IgD-negative memory B cell (primary cell): Measurements from ENCODE around the gene C5AR1. TPM values are rescaled to one million over a fixed set of nuclear protein-coding genes. Genes with fewer than 3 reads are reported as not detected.
"Not testable (repeated sequence)": the region's sequence is repeated elsewhere in the genome, so short reads cannot be mapped to it uniquely, and the experiment has no call there.

Experiments used
- H3K27ac Mint-ChIP-seq, 3 donors: one replicate each; pipeline ENCODE4 v1.8.0; 2020 to 2022; ENCODE audit warnings: mild to moderate bottlenecking in 3 of 3, mixed read lengths in 3 of 3, moderate library complexity in 1 of 3
- H3K27me3 Mint-ChIP-seq: one replicate; pipeline ENCODE4 v1.8.0; 2021; ENCODE audit warnings: mixed read lengths
- H3K36me3 Mint-ChIP-seq: one replicate; pipeline ENCODE4 v1.8.0; 2020; ENCODE audit warnings: mild to moderate bottlenecking, mixed read lengths
- H3K4me1 Mint-ChIP-seq, 3 donors: one replicate each; pipeline ENCODE4 v1.8.0; 2020 to 2022; ENCODE audit warnings: mixed read lengths in 3 of 3, mild to moderate bottlenecking in 1 of 3
- H3K4me3 Mint-ChIP-seq, 4 donors: one replicate each; pipeline ENCODE4 v1.8.0; 2020 to 2022; ENCODE audit warnings: mild to moderate bottlenecking in 4 of 4, mixed read lengths in 4 of 4, moderate library complexity in 3 of 4
- H3K9me3 Mint-ChIP-seq, 3 donors: one replicate each; pipeline ENCODE4 v1.8.0; 2020 to 2021; ENCODE audit warnings: mixed read lengths in 3 of 3, mild to moderate bottlenecking in 1 of 3
- polyA plus RNA-seq: library from polyadenylated mRNA; unstranded; fragments of 300-500 nt; fragmentation: Illumina TruSeq; gene quantifications from one replicate; pipeline ENCODE4 v1.2.3, GENCODE V29; 2021

Gene C5AR1
- polyA plus RNA-seq = 0.30 TPM

DNA sequence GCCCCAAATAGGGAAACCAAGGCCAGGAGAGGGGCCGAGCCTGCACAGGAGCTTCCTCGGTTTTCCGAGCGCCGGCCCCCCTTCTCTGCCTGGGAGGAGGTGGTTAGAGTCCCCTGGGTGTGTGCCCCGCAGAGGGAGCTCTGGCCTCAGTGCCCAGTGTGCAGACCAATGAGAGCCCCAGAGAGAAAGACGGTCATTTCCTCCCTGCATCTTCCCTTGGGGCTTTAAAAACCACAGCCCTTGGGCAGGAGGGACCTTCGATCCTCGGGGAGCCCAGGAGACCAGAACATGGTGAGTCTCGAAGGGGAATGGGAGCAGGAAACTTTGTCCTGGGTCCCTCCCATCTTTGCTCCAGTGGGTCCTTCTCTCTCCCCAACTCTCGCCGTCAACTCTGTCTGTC is at the start of gene C5AR1:
TSS of gene C5AR1 (plus strand) at position 254 of the 400 bp plus-strand sequence. CDS start at position 289, 35 bp downstream.
- H3K27me3 Mint-ChIP-seq = peaks cover 14% of the 10 kb centered on the region
- peaks cover 3 to 6% (median 4%) of the 10 kb centered on the region in 3 donors for H3K4me1 Mint-ChIP-seq
- peak within 1 kb of the TSS in 1 of 3 donors; percentile 53 for H3K27ac Mint-ChIP-seq
- H3K9me3 Mint-ChIP-seq = peaks cover 0 to 7% (median 0%) of the 10 kb centered on the region in 3 donors
- H3K4me3 Mint-ChIP-seq = no peak within 1 kb of the TSS
- H3K36me3 Mint-ChIP-seq = no peaks in the 10 kb centered on the region

DNA sequence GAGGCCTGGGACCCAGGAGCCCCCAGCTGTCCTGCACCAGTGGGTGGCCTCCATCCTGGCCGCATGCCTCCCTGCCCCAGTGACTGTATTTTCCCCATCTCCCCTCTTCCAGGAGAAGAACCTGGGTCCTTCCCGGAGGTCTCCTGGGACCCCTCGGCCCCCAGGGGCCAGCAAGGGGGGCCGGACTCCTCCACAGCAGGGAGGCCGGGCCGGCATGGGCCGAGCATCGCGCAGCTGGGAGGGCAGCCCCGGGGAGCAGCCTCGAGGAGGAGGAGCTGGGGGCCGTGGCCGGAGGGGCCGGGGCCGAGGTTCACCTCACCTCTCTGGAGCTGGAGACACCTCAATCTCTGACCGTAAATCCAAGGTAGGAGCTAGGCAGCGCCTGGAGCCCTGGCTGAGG is 49.2 kb upstream of the C5AR1 start:
- H3K4me3 Mint-ChIP-seq = peak overlapping the region in 1 of 4 donors; percentile 76
- H3K9me3 Mint-ChIP-seq = no peaks in the 10 kb centered on the region
- peak overlapping the region in 1 of 3 donors; percentile 79 for H3K27ac Mint-ChIP-seq
- peaks cover 29 to 39% (median 31%) of the 10 kb centered on the region in 3 donors for H3K4me1 Mint-ChIP-seq
- H3K27me3 Mint-ChIP-seq = no peaks in the 10 kb centered on the region
- H3K36me3 Mint-ChIP-seq = peaks cover 16% of the 10 kb centered on the region

DNA sequence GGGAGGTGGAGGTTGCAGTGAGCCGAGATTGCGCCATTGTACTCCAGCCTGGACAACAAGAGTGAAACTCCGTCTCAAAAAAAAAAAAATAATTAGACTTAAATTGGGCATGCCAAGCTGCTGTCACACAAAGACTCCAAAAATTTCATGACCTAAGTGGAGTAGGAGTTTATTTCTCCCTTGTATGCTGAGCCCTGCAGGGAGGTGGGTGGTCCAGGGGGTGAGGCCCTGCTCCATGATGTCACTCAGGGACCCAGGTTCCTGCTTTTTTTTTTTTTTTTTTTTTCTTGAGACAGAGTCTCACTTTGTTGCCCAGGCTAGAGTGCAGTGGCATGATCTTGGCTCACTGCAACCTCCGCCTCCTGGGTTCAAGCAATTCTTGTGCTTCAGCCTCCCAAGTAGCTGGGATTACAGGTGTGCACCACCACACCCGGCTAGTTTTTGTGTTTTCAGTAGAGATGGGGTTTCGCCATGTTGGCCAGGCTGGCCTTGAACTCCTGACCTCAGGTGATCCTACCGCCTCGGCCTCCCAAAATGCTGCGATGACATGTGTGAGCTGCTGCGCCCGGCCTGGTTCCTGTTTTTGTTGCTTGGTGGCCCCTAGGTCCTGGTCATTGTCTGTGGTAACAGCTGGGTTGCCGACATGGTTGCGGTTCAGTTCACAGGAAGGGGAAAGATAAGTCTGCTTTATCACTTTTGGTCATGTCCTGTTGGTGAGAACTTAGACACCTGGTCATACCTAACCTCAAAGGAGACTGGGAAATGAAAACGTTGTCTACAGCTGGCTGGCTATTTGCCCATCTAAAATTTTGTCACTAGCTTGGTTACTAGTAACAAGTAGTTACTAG is 47.5 kb upstream of the C5AR1 start:
- Mint-ChIP-seq H3K4me1 (peaks cover 23 to 30% (median 27%) of the 10 kb centered on the region in 3 donors), H3K4me3 (peak overlapping the region in 2 of 4 donors; percentile 54 to 77), H3K27ac (peak overlapping the region; percentile 78 to 93 (median 88)), H3K36me3 (peaks cover 19% of the 10 kb centered on the region)
- not testable (repeated sequence) for H3K27me3 Mint-ChIP-seq, H3K9me3 Mint-ChIP-seq

DNA sequence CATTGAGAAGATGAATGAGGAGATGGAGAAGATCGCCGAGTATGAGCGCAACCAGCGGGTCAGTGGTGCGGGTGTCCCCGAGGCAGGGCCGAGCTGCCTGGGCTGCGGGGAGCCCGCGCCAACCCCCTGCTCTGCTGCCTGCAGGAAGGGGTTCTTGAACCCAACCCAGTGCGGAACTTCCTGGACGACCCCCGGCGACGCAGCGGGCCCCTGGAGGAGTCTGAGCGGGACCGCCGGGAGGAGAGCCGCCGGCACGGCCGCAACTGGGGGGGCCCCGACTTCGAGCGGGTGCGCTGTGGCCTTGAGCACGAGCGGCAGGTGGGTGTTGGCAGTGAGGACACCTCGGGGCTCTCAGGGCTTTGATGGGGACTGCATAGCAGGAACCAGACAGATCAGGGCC is 45.0 kb upstream of the C5AR1 start:
- Mint-ChIP-seq H3K4me3 (no peak overlapping the region), H3K9me3 (no peaks in the 10 kb centered on the region), H3K4me1 (peaks cover 9 to 17% (median 10%) of the 10 kb centered on the region in 3 donors), H3K36me3 (peaks cover 11% of the 10 kb centered on the region), H3K27ac (peak overlapping the region in 1 of 3 donors; percentile 85), H3K27me3 (no peaks in the 10 kb centered on the region)

DNA sequence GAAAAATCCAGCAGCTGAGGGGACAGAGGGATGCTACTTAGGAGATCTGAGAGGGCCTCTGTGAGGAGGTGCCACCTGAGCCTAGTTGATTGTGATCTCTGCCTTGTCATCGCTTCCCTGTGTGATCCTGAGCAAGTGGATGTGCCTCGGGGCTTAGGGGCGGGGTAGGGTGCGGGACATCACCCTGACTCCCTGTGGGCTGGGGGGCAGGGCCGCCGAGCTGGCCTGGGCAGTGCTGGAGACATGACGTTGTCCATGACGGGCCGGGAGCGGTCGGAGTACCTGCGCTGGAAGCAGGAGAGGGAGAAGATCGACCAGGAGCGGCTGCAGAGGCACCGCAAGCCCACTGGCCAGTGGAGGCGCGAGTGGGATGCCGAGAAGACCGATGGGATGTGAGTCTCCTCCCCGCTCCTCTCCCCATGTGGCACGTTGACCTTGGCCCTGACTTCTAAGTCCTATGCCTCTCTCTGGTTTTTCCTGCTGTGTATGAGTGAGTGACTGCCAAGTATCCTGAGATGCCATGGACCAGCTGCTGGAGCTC is 43.2 kb upstream of the C5AR1 start:
- Mint-ChIP-seq H3K36me3 (peaks cover 6% of the 10 kb centered on the region), H3K4me1 (peaks cover 5 to 13% (median 6%) of the 10 kb centered on the region in 3 donors), H3K4me3 (peak overlapping the region in 1 of 4 donors; percentile 23), H3K9me3 (no peaks in the 10 kb centered on the region), H3K27me3 (no peaks in the 10 kb centered on the region), H3K27ac (peak overlapping the region in 2 of 3 donors; percentile 48 to 59)

DNA sequence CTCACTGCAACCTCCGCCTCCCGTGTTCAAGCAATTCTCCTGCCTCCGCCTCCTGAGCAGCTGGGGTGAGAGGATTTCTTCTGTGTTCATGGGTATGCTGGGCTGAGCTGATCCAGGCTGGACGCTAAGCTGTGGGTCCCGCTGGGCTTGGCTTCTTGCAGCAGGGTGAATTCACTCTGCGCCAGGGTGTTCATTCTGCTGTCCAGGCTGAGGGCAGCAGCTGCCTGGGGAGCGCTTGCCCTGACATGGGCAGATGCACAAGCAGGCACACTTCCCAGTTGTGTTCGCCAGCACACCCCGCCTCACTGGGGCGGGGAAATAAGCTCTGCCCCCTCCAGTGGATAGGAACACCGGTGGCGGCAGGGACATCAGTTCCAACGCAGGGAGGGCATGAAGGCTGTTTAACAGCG is 42.3 kb upstream of the C5AR1 start:
- H3K36me3 Mint-ChIP-seq = peaks cover 5% of the 10 kb centered on the region
- H3K4me3 Mint-ChIP-seq = no peak overlapping the region
- H3K4me1 Mint-ChIP-seq = peaks cover 3 to 10% (median 6%) of the 10 kb centered on the region in 3 donors
- no peaks in the 10 kb centered on the region for H3K27me3 Mint-ChIP-seq
- H3K9me3 Mint-ChIP-seq = no peaks in the 10 kb centered on the region
- peak overlapping the region in 2 of 3 donors; percentile 48 to 82 for H3K27ac Mint-ChIP-seq

DNA sequence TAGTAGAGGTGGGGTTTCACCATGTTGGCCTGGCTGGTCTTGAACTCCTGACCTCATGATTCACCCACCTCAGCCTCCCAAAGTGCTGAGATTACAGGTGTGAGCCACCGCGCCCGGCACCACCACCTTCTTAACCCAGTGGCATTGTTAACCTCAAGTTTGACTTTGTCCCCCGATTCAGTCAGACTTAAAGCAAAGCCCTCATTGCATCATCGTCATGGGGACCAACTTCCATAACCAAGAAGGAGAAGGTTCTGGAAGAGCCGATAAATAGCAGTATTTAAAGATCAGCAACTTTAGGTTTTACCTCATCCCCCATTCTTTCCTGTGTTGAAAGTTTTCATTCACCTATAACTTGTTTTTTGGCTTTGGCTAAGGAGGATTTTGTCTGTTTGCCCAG is 41.6 kb upstream of the C5AR1 start:
- peaks cover 3% of the 10 kb centered on the region for H3K36me3 Mint-ChIP-seq
- H3K9me3 Mint-ChIP-seq = no peaks in the 10 kb centered on the region
- H3K27me3 Mint-ChIP-seq = no peaks in the 10 kb centered on the region
- peak overlapping the region in 1 of 4 donors; percentile 67 for H3K4me3 Mint-ChIP-seq
- peaks cover 5 to 8% (median 7%) of the 10 kb centered on the region in 3 donors for H3K4me1 Mint-ChIP-seq
- H3K27ac Mint-ChIP-seq = no peak overlapping the region

DNA sequence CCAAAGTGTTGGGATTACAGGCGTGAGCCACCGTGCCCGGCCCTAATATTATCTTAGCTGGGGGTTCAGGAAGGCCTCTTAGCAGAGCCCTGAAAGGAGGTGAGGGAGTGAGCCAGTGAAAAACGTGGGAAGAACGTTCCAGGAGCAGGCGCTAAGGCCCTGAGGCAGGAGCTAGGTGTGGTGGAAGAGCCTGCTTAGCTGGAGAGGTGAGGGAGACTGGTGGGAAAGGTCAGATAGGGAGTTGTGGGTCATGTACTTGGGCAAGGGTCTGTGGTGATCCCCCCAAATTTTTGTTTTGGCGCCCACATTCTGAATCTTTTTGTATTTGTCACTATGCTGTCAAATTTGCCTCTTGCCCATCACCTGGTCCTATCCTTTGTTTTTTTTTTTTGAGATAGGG is 40.1 kb upstream of the C5AR1 start:
- Mint-ChIP-seq H3K36me3 (peaks cover 3% of the 10 kb centered on the region), H3K9me3 (no peaks in the 10 kb centered on the region), H3K4me1 (peaks cover 5 to 7% (median 6%) of the 10 kb centered on the region in 3 donors), H3K27me3 (no peaks in the 10 kb centered on the region), H3K4me3 (peak overlapping the region in 1 of 4 donors; percentile 35), H3K27ac (peak overlapping the region in 1 of 3 donors; percentile 66)

DNA sequence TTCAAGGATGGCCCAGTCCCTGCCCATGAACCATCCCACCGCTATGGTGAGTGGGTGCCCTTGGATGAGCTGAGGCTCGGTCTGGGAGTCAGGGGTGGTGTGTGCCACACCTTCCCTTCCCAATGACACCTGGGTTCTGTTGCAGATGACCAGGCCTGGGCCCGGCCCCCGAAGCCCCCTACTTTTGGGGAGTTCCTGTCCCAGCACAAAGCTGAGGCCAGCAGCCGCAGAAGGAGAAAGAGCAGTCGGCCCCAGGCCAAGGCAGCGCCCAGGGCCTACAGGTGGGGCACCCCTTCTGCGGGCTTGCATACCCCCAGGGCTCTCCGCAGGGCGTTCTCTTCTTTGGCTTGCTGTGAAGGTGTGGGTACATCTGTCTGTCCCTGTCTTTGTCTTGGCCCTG is 39.3 kb upstream of the C5AR1 start:
- no peaks in the 10 kb centered on the region for H3K27me3 Mint-ChIP-seq
- peaks cover 6 to 7% (median 6%) of the 10 kb centered on the region in 3 donors for H3K4me1 Mint-ChIP-seq
- H3K36me3 Mint-ChIP-seq = peaks cover 3% of the 10 kb centered on the region
- H3K4me3 Mint-ChIP-seq = peak overlapping the region in 1 of 4 donors; percentile 35
- H3K9me3 Mint-ChIP-seq = no peaks in the 10 kb centered on the region
- peak overlapping the region in 2 of 3 donors; percentile 63 to 73 for H3K27ac Mint-ChIP-seq

DNA sequence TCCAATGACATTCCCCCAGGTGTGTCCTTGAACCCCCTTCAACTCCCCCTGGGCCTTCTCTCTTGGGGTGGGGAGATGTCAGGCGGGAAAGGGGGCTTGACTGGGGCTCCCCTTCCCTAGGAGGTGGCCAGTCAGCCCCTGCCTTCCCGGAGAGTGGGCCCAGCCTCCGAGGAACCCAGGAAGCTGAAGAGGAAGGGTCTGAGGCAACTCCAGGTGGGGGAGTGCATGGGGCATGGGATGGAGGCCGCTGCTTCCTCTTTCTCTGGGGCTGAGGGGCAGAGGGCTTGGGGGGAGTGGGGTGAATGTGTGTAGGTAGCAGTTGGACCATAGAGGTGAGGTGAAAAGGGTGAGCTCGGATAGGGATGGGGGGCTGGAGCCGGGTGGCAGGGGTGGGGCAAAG is 37.7 kb upstream of the C5AR1 start:
- H3K9me3 Mint-ChIP-seq = no peaks in the 10 kb centered on the region
- peak overlapping the region in 1 of 3 donors; percentile 98 for H3K27ac Mint-ChIP-seq
- peak overlapping the region in 1 of 4 donors; percentile 80 for H3K4me3 Mint-ChIP-seq
- H3K4me1 Mint-ChIP-seq = peaks cover 9 to 12% (median 10%) of the 10 kb centered on the region in 3 donors
- peaks cover 3% of the 10 kb centered on the region for H3K36me3 Mint-ChIP-seq
- no peaks in the 10 kb centered on the region for H3K27me3 Mint-ChIP-seq

DNA sequence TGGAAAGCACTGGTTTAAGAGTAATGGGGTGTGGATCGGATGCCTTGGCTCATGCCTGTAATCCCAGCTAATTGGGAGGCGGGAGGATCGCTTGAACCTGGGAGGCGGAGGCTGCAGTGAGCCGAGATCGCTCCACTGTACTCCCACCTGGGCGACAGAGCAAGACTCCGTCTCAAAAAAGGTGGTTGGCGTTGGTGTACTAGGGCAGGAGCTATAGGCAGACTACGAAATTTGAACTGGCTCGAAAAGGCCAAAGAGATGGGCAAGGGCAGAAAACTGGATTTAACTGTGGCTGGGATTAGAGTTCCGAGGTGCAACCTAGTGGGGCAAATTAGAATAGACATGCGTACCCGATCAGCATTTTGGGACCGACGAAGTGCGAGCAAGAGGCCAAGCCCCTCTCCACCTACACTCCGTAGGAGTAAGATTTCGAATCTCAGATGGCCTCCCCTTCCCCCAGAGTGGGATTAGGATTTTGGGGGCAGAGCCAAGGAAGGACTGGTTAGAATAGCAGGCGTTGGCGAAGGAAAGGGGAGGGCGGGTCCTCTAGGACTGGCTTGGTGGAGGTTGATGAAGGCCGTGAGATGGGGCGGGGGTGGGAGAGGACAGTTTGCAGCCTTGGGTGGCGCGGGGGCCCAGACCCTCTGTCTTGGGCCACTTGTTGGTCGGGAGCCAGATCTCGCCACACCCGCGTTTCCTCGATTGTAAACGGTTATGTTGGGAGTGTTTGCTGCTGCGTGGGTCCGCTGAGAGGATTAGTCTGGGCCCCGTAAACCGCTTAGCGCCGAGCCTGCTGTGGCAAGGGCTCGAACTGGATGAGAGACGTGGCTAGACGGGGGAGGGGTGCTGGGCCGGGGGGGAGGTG is 37.0 kb upstream of the C5AR1 start:
- Mint-ChIP-seq H3K27me3 (no peaks in the 10 kb centered on the region), H3K36me3 (peaks cover 3% of the 10 kb centered on the region), H3K9me3 (no peaks in the 10 kb centered on the region), H3K4me3 (peak overlapping the region; percentile 80 to 96 (median 88)), H3K27ac (peak overlapping the region in 2 of 3 donors; percentile 80 to 98), H3K4me1 (peaks cover 9 to 12% (median 10%) of the 10 kb centered on the region in 3 donors)

DNA sequence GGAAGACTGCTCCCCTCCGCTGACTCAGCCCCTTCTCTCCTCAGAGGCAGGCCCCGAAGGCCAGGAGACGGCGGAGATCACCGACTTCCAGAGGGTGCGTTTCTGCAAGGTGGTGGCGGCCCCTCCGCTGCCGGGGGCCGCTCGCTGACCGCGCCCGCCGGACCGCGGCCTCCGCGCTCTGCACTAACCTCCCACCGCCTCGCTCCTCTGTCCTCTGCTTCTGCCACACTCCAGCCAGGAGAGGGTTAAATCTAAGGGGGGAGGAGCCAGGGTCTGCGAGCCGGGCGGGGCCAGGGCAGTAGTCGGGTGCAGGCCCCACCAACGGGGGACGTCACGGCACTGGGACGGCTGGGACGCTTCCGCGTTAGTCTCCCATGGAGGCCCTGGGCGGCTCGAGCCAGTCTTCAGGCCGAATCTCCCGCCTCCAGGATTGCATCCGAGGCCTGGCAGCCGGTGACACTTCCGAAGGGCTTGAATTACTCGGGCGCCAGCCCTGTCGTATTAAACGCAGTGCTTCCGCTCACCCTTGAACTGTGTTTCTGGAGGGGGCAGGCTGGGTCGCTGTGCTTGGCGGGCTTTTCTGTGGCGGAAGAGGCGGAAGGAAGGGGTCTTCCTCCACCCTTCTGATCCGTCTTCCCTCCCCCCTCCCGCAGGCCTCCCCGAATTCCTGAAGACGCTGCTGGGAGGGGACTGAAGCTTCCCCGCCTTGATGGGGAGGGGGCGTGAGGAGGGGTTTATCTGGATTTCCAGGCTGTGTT is 36.2 kb upstream of the C5AR1 start:
- H3K4me1 Mint-ChIP-seq = peaks cover 10 to 13% (median 12%) of the 10 kb centered on the region in 3 donors

DNA sequence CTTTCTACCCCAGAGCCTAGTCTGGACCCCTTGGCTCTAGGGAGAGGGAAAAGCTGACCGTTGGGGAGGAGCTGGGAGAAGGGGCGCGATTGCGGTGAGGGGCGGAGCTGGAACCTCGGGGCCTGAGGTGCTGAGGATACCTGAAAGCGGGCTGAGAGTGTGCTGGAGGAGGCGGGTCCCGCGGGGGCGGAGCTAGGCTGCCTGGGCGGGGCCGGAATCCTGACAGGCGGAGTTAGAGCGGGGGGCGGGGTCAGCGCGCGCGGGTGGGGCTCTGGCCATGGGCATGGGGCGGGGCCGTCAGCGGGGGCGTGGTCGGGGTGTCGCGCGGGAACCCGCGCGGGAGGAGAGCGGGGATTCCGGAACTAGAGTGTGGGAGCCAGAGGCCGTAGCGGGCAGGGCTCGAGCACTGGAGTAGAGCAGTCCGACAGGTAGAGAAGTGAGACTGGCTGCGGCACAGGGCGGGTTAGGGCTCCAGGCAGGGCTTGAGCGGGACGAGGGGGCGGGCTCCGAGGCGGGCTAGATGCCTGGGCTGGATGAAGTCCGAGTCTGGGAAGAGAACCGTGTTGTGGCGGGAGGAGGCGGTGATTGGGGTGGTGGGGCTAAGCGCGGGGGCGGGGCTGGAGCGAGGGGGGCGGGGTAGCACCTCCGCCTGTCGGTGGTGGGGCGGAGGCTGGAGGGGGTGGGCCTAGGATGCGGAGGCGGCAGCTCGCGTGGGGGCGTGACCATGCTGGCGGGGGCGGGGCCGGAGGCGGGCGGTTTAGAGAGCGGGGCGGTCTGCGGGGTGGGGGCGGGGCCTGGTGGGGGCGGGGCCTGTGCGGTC is 35.4 kb upstream of the C5AR1 start, which contains the start of gene INAFM1:
TSS of gene INAFM1 (plus strand) at position 815 of the 820 bp plus-strand sequence. CDS start 35 bp downstream, outside the sequence.
- Mint-ChIP-seq H3K9me3 (no peaks in the 10 kb centered on the region), H3K36me3 (peaks cover 3% of the 10 kb centered on the region), H3K27me3 (no peaks in the 10 kb centered on the region), H3K4me3 (peak within 1 kb of the TSS; percentile 95 to 97 (median 96)), H3K4me1 (peaks cover 10 to 13% (median 12%) of the 10 kb centered on the region in 3 donors), H3K27ac (peak within 1 kb of the TSS; percentile 96 to 98 (median 98))

More for the DNA sequence above, 36.2 kb upstream of the C5AR1 start:
- Mint-ChIP-seq H3K27me3 (no peaks in the 10 kb centered on the region), H3K9me3 (no peaks in the 10 kb centered on the region), H3K4me3 (peak overlapping the region; percentile 95 to 97 (median 96)), H3K36me3 (peaks cover 3% of the 10 kb centered on the region), H3K27ac (peak overlapping the region; percentile 96 to 98 (median 98))
